Measurements from ENCODE around the gene ALDH1A2.
"Not testable (repeated sequence)": the region's sequence is repeated elsewhere in the genome, so short reads cannot be mapped to it uniquely, and the experiment has no call there.

Gene ALDH1A2

DNA sequence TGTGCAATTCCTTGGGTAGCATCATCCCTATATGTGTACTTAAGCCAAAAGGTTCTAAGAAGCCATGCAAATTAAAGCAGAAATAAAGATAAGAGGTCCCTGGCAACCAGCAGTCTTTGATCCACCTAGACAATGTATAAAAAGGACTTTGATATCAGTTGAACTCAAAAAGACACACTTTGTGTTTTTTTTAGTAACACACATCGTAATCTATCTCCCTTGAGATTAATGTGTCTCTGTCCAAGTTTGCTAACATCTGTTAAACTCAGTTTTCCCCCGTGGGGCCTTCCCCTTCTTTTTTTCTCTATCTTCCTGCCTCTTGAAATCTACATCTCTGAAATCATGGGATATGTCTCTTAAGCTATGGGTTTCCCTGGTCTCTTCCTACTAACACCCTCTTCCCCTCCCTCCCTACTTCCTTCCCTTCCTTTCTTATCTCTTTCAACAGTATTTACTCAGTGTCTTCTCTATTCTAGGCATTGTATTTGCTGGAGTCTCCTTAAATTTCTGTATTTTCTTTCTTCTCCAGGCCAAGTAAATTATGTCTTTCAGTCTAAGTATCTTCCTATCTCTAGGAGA, 27.7 kb downstream of the ALDH1A2 start:
- POLR2A ChIA-PET, result no interaction called here
- CTCF ChIA-PET, result no interaction called here
- no peak for DNase-seq (ENCODE audit: extremely low spot score)
- no peak for TF ChIP-seq HDGF (IDR thresholded peaks at IDR 0.05; ENCODE audit: borderline replicate concordance)
- TF ChIP-seq CTBP1 (IDR thresholded peaks at IDR 0.05; ENCODE audit: borderline replicate concordance), result no peak
- TF ChIP-seq SUZ12 (IDR thresholded peaks at IDR 0.05), result no peak
- TF ChIP-seq FOXM1 (IDR thresholded peaks at IDR 0.05; ENCODE audit: borderline replicate concordance), result no peak
- TF ChIP-seq LEF1 (IDR thresholded peaks at IDR 0.05; ENCODE audit: borderline replicate concordance), result no peak
- TF ChIP-seq NFRKB (IDR thresholded peaks at IDR 0.05), result no peak
- no peak for TF ChIP-seq SP1 (IDR thresholded peaks at IDR 0.05)
- TF ChIP-seq ELF4 (IDR thresholded peaks at IDR 0.05), result no peak
- TF ChIP-seq ARNT (IDR thresholded peaks at IDR 0.05), result no peak
- no peak for TF ChIP-seq L3MBTL2 (conservative IDR thresholded peaks at IDR 0.05)
- TF ChIP-seq, protein P1, sequence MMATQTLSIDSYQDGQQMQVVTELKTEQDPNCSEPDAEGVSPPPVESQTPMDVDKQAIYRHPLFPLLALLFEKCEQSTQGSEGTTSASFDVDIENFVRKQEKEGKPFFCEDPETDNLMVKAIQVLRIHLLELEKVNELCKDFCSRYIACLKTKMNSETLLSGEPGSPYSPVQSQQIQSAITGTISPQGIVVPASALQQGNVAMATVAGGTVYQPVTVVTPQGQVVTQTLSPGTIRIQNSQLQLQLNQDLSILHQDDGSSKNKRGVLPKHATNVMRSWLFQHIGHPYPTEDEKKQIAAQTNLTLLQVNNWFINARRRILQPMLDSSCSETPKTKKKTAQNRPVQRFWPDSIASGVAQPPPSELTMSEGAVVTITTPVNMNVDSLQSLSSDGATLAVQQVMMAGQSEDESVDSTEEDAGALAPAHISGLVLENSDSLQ (IDR thresholded peaks at IDR 0.05), result no peak
- TF ChIP-seq TARDBP (IDR thresholded peaks at IDR 0.05), result no peak
- TF ChIP-seq FOXK2 (IDR thresholded peaks at IDR 0.05), result no peak

DNA sequence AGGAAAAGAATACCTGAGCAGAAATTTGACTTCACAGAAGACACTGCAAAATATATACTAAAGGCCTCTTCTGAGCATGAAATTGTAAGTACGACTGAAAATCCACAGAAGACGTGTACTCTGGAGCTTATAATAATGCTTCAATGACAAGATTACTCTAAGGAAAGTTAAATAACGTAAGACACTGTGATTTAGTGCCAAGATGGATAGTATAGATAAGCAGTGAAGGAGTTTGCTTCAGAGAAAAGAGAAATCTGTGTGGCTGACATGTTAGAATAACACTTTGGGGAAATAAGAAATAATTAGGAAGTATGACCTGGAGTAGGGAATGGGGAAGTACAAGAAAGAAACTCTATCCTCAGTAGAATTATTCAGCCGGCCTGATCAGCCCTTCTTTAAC, 28.9 kb downstream of the ALDH1A2 start:
- ChIA-PET CTCF (interaction anchor here (1.2 to 1.4 kb wide), 2 partner anchors 30 to 35 kb away, joined by 3 read pairs; no protein-coding TSS in a partner anchor), POLR2A (no interaction called here)
- no peak for DNase-seq (ENCODE audit: extremely low spot score)
- TF ChIP-seq LEF1 (IDR thresholded peaks at IDR 0.05; ENCODE audit: borderline replicate concordance) (no peak), FOXM1 (IDR thresholded peaks at IDR 0.05; ENCODE audit: borderline replicate concordance) (no peak), TARDBP (IDR thresholded peaks at IDR 0.05) (no peak), ZNF384 (IDR thresholded peaks at IDR 0.05) (no peak)

DNA sequence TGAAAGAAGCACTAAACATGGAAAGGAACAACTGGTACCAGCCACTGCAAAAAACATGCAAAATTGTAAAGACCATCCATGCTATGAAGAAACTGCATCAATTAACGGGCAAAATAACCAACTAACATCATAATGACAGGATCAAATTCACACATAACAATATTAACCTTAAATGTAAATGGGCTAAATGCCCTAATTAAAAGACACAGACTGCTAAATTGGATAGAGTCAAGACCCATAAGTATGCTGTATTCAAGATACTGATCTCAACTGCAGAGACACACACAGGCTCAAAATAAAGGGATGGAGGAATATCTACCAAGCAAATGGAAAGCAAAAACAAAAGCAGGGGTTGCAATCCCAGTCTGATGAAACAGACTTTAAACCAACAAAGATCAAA, 37.1 kb downstream of the ALDH1A2 start:
- CTCF ChIA-PET; DNase-seq (ENCODE audit: extremely low spot score); POLR2A ChIA-PET: not testable (repeated sequence)

DNA sequence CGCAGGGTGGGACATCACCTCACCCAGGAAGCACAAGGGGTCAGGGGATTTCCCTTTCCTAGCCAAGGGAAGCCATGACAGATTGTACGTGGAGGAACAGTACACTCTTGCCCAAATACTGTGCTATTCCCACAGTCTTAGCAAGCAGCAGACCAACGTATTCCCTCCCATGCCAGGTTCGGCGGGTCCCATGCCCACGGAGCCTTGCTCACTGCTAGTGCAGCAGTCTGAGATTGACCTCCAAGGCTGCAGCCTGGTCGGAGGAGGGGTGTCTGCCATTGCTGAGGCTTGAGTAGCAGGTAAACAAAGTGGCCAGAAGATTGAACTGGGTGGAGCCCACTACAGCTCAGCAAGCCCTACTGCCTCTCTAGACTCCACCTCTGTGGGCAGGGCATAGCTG, 39.0 kb downstream of the ALDH1A2 start:
- ChIA-PET CTCF (no interaction called here), POLR2A (no interaction called here)
- no peak for DNase-seq (ENCODE audit: extremely low spot score)
- TF ChIP-seq BHLHE40 (IDR thresholded peaks at IDR 0.05; ENCODE audit: borderline replicate concordance), result no peak
- no peak for TF ChIP-seq NFRKB (IDR thresholded peaks at IDR 0.05)
- TF ChIP-seq ARNT (IDR thresholded peaks at IDR 0.05), result no peak
- TF ChIP-seq L3MBTL2 (conservative IDR thresholded peaks at IDR 0.05), result no peak
- TF ChIP-seq FOXK2 (IDR thresholded peaks at IDR 0.05), result no peak
- TF ChIP-seq FOXM1 (IDR thresholded peaks at IDR 0.05; ENCODE audit: borderline replicate concordance), result no peak
- TF ChIP-seq HDGF (IDR thresholded peaks at IDR 0.05; ENCODE audit: borderline replicate concordance), result no peak
- TF ChIP-seq SUZ12 (IDR thresholded peaks at IDR 0.05), result no peak
- TF ChIP-seq ELF4 (IDR thresholded peaks at IDR 0.05), result no peak
- no peak for TF ChIP-seq FOXA1 (IDR thresholded peaks at IDR 0.05)
- no peak for TF ChIP-seq ZNF384 (IDR thresholded peaks at IDR 0.05)
- TF ChIP-seq CTBP1 (IDR thresholded peaks at IDR 0.05; ENCODE audit: borderline replicate concordance), result no peak
- TF ChIP-seq SP1 (IDR thresholded peaks at IDR 0.05), result no peak
- TF ChIP-seq TARDBP (IDR thresholded peaks at IDR 0.05), result no peak
- no peak for TF ChIP-seq LEF1 (IDR thresholded peaks at IDR 0.05; ENCODE audit: borderline replicate concordance)
- TF ChIP-seq, protein P1 (IDR thresholded peaks at IDR 0.05), result no peak

DNA sequence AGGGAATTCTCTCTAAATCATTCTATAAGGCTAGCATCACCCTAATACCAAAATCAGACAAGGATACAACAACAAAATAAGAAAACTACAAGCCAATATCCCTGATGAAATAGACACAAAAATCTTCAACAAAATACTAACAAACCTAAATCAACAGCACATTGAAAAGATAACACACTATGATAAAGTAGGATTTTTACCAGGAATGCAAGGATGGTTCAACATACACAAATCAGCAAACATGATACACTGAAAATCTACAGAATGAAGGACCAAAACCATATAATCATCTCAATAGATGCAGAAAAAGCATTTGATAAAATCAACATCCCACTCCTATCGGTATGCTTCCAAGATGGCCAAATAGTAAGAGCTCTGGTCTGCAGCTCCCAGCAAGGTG, 39.5 kb downstream of the ALDH1A2 start:
- no peak for DNase-seq (ENCODE audit: extremely low spot score)
- TF ChIP-seq L3MBTL2 (conservative IDR thresholded peaks at IDR 0.05) (no peak), BHLHE40 (IDR thresholded peaks at IDR 0.05; ENCODE audit: borderline replicate concordance) (no peak), SUZ12 (IDR thresholded peaks at IDR 0.05) (no peak), CTBP1 (IDR thresholded peaks at IDR 0.05; ENCODE audit: borderline replicate concordance) (no peak), TARDBP (IDR thresholded peaks at IDR 0.05) (no peak), FOXA1 (IDR thresholded peaks at IDR 0.05) (no peak), ARNT (IDR thresholded peaks at IDR 0.05) (no peak), FOXK2 (IDR thresholded peaks at IDR 0.05) (no peak), ELF4 (IDR thresholded peaks at IDR 0.05) (no peak)
- CTCF ChIA-PET, result no interaction called here
- POLR2A ChIA-PET, result no interaction called here

DNA sequence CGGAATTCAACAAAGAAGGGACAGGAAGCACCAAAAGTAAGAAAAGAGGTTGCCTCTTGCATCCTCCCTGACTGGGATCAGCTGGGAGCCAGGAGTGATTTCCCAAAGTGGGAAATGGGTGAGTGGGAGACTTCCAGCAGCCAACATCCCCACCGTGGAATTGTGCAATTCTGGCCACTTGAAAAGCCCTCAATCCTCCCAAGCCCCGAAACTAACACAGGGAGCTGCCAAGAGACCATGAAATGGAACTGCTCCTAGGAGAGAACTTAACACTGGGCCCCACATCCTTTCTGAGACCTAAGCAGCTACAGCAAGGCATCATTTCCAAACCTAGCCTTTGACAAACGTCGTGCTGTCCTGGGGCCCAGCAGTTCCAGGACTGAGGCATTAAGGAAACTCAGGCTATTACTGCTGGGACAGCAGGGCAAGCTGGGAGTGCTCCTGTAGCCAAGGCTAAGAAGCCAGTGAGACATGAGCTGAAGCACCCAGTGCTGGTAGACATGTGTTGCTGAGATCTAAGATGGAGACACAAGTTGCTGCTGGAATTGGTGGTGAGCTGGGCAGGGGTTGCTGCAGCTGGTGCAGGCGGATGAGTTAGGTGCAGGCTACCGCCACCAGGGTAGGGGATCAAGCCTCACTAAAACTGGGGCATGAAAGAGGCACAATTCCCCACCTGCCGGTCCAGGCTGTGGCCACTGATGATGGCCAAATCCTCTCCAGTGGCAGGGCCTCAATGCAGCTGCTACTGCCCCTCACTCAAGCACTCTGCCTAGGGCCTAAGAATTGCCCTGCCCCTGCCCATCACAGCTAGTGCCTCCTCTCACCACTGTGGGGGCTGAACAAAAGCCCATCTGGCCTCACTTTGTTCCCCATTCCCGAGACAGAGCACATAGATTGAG, 43.9 kb downstream of the ALDH1A2 start:
- no peak for DNase-seq (ENCODE audit: extremely low spot score)
- ChIA-PET POLR2A (no interaction called here), CTCF (no interaction called here)
- TF ChIP-seq NFRKB (IDR thresholded peaks at IDR 0.05) (no peak), ZNF384 (IDR thresholded peaks at IDR 0.05) (no peak), ELF4 (IDR thresholded peaks at IDR 0.05) (no peak), L3MBTL2 (conservative IDR thresholded peaks at IDR 0.05) (no peak), TARDBP (IDR thresholded peaks at IDR 0.05) (no peak), FOXM1 (IDR thresholded peaks at IDR 0.05; ENCODE audit: borderline replicate concordance) (no peak), BHLHE40 (IDR thresholded peaks at IDR 0.05; ENCODE audit: borderline replicate concordance) (no peak), CTBP1 (IDR thresholded peaks at IDR 0.05; ENCODE audit: borderline replicate concordance) (no peak), SUZ12 (IDR thresholded peaks at IDR 0.05) (no peak), FOXK2 (IDR thresholded peaks at IDR 0.05) (no peak), ARNT (IDR thresholded peaks at IDR 0.05) (no peak), FOXA1 (IDR thresholded peaks at IDR 0.05) (no peak), HDGF (IDR thresholded peaks at IDR 0.05; ENCODE audit: borderline replicate concordance) (no peak)
- TF ChIP-seq, protein P1 (IDR thresholded peaks at IDR 0.05), result no peak
